HG03378 (cell line): ENCODE data around the gene TSEN2.
"Not testable (repeated sequence)": the region's sequence is repeated elsewhere in the genome, so short reads cannot be mapped to it uniquely, and the experiment has no call there.

Experiments
- ATAC-seq: cut with Tn5 transposase; IDR thresholded peaks from one replicate; pipeline ENCODE4 v1.9.1; 2021; ENCODE audit warnings: mild to moderate bottlenecking, moderate library complexity; ENCODE audit not compliant: unreplicated experiment

Gene TSEN2

DNA sequence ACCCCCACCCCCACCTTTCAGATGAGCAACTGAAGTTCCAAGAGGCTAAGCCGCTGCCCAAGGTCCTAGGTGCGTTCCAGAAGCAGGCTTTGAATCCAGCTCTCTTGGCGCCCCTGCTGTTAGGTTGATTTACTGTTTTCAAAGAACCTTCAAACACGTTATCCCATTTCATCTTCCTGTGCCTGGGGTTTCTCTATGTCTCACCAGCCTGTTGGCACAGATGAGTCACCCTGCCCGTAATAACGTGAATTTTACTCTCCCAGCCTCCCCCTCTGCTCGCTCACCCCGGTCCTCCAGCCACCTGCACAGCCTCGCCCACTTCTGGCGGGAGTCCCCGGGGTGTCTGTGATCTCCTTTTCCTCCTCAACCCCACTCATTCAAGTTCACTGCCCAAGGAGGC is 13.0 kb upstream of the TSEN2 start:
- ATAC-seq: no peak

DNA sequence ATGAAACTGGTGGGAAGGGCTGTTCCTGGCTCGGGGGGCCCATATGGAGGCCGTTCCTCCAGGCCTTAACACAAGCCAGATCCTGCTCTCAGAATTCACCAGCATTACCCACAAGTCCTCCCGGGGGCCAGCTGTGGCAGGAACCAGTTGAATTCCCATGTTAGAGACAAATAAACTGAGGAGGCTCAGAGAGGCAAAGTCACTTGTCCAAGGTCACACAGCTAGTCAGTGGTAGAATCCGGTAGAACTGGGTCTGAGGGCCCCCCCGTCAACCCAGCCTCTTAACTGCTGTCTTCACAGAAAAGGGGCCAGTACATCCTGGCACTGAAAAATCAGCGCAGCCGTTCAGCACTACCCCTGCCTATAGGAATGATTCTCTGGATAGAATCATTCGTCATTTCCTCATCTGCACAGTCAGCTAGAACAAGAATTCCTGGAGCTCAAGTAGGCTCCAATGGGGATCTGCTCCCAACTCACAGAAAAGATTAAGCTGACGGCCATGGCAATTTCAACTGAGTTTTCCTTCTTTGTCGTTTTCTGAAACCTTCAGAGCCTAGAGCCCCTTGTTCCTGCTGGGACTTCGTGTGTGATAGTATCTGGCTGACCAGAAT is 12.2 kb upstream of the TSEN2 start:
- no peak for ATAC-seq

DNA sequence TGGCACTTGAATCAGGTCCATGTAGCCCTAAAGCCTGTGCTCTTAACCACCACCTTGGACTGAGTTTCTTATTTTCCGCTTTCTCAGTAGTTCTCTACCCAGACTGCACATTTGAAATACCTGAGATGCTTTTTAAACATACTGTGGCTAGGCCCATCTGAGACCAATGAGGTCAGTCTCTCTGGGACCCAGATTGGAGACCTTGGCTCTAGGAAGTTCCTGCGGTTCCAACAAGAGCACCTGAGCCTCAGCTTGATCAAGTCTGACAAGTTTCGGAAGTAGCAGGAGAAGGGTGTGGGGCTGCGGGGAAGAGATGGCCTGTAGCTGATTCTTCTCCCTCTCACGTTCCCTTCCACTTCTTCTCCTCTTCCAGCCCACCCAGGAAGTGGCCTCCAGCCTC is 11.5 kb upstream of the TSEN2 start:
- ATAC-seq: no peak

DNA sequence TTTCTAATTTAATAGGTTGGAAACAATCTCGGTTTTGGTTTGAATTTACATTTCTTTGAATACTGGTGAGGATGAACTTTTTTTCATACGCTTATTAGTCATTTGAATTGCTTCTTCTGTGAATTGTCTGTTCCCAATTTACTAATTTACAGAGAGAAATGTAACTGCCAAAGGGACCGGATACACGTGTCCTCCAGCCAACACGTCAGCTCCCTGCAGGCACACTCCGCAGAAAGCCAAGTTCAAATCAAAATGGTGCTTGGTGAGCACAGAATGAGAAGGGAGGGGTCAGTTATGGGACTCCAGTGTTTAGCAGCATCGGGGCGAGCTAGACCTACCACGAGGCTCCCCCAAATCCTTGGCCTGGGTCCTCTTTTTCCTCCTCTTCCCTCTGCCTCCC is 10.8 kb upstream of the TSEN2 start:
- ATAC-seq: no peak

DNA sequence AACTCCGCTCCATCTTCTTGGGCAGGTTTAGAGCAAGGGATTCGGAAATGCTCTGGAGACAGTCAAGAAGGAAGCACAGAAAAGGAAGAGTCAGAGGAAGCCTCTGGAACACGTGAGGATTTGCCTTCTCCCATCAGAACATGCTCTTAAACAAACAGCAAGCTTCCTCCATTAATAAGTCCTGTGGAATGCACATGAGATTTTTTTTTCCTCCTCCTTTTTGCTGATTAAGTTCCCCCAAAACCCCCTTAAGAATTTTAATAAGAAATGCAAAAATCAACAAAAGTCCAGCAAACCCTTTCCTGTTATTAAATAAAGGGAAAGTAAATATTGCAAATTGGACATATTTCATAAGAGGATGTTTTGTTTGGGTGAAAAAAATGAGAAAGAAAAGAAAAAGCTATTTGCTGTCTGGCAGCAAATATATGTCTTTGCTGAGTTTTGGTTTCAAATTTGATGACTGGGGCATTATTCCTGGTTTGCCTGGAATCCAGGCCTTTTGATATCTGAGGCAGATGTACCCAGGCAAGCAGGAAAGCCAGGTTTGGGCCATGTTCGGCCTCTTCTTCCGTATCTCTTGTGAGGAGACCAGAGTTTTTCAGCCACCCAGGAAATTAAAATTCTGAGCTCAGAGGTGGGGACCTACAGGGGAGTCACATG is 7.9 kb upstream of the TSEN2 start:
- no peak for ATAC-seq

DNA sequence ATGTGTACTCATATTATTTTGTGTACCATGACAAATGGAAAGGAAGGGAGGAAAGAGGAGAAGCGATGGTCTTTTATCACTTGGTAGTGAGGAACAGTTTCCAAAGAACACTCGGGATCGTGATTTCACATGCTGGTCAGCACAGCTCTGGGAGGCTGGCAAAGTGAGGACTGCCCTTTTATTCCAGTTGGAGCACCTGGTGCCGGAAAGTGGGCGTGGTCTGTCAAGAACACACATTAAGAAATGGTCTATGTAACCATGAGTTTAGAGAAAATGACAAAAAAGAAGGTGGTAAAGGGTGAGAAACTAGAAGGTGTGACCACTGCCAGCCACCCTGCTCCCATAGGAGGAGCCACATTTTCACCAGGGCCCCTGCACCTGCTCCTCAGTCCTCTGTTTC is 7.0 kb upstream of the TSEN2 start:
- ATAC-seq: no peak

DNA sequence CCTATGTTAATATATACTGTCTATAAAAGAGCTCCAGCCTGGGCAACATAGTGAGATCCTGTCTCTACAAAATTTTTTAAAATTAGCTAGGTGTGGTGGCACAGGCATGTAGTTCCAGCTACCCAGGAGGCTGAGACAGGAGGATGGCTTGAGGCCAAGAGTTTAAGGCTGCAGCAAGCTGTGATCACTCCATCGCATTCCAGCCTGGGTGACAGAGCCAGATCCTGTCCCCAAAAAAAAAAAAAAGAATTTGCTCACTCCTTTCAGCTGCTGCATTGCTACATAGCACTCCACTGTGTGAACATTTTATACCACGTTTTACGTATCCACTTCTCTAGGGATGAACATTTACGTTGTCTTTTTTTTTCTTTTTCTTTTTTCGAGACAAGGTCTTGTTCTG is 6.0 kb upstream of the TSEN2 start:
- ATAC-seq: no peak

DNA sequence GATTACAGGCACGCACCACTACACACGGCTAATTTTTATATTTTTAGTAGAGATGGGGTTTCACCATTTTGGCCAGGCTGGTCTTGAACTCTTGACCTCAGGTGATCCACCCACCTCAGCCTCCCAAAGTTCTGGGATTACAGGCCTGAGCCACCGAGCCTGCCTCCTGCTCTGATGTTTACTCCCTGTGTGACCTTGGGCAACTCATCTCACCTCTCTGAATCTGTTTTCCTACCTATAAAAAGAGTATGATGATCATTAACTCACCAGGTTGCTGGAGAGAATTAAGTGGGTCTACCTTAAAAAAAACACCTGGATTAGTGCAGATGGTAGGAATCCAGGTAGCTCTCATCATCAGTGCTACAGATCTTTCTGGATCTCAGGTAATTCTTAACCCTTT is 5.1 kb upstream of the TSEN2 start:
- not testable (repeated sequence) for ATAC-seq

DNA sequence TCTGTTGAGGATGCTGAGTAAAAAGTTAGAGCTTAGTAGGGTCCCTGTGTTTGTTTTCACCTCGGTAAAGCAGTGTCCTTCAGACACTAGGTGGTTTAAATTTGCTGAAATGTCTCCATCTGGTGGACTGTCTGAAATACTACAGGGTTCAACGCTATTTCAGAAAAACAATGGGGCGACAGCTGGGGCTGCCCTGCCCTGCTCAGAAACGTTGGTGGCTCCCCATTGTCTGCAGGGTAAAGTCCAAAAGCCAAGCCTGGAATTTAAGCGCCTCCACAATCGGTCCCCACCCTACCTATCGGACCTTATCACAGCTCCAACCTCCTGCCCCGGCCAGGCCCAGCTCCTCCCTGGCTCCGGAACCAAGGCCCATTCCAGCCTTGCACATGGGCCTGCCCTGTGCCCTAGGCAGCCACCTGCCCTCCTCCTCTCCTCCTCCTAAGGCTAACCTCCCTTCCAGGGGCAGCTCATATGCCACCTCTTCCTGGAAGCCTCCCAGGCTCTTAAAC is 4.3 kb upstream of the TSEN2 start:
- ATAC-seq: no peak

DNA sequence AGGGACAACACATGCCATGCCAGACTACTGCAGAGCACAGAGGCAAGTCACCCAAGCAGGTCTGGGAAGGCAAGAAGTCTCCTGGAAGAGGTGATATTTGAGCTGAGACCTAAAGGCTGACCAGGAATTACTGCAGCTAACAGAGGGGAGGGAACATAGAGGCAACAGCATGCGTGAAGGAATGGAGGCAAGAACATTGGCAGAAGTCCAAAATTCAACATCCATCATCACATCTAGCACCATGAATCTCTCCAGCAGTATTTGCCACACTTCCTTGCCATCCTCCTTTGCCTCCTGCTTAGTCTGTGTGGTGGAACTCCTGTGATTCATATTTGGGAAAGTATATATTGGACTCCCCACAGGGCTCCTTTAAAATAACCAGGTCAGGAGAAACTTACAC is 870 bp upstream of the TSEN2 start:
- no peak for ATAC-seq

DNA sequence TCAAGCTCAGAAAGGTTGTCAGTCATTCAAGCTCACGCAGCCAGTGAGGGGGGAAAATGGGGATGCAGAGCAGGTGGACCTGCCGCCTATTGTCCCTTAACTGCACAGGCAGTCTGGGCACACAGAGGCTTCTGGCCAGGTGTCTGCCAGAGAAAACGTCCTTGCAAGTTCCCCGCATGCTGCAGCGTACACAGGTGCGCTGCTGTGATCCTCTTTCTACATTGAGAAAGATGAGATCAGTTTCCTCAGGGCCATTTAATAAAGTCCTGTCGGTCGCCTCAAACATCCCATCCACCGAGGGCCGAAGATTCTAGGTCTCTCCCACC is 445 bp upstream of the TSEN2 start:
- ATAC-seq: no peak

DNA sequence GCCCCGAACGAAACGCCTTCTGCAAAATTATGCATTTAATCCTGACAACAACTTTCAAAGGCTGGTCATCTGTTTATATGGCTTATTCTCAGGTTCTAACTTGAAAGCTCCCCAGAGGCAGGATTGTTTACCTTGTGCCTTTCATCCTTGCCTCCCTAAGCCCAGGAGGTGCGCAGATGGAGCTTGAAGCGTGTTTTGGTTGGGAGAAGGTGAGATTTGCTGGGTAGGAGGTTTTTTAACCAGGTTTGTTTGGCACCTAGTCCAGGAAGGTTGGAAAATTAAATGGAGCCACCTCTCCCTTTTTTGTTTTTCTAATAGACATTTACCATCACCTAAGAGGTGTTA is 675 bp downstream of the TSEN2 start:
- ATAC-seq: no peak

DNA sequence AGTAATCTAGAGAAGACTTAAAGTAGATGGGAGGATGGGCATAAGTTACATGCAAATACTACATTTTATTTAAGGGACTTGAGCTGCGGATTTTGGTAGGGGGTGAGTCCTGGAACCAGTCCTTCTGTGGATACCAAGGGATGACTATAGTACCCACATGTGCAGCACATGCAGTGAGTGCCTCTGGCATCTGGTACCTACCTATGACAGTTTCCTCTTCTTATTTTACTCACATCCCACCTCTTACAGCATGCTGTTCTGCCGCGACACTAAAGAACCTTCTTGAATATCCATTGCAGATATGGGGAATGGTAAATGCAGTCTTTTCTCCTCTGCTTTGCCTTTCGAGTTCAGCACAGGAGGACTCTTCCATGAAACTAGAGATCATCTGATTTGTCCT is 1.7 kb downstream of the TSEN2 start:
- no peak for ATAC-seq

DNA sequence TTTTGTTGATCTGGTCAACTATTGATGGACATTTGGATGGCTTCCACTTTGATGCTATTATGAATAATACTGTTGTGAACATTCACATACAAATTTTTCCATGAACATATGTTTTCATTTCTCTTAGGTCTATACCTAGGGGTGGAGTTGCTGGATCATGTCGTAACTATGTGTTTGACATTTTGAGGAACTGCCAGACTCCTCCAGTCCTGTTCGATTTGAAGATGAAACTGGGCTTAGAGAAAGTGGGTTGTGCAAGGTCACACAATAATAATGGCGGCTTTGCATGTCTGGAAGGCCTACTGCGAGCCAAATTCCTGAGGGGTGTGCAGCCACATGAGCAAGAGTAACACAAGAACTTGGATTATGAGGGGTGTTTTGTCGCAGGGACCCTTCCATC is 2.6 kb downstream of the TSEN2 start:
- ATAC-seq: no peak

DNA sequence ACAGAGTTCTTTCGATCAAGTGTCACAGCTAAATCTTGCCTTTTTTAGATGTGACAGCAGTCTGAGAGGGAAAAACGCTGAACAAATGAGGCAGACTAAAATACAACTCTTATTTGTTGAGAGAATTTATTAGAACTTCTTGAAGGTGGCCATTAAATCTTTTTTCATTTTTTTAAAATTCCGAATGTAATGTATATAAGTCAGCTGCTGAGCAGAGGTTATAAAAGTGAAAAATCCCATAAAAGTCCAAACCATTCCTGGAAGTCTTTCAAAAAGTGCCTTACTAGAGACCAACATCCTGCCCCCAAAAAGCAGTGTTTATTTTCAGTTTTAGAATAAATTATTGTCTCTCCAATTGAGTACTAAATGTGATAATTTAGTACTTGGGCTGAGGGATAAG is 3.1 kb downstream of the TSEN2 start:
- no peak for ATAC-seq

DNA sequence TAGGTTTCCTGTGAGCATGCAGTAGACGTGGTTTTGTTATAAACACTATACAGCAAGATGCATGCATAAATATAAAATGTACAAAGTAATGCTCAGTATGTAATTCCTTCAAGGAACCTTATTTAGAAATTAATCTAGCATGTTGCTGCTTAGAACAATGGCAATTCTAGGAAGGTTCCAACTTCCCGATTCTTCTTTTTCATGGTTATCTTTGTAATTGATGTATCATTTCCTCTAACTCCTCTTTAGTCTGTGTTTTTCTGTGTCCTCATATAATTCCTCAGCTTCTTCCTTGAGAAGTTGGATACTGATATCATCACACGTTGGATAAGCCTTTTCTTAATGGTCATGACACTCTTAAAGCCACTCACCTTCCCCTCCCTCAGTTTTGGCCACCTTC is 3.5 kb downstream of the TSEN2 start:
- ATAC-seq: no peak

DNA sequence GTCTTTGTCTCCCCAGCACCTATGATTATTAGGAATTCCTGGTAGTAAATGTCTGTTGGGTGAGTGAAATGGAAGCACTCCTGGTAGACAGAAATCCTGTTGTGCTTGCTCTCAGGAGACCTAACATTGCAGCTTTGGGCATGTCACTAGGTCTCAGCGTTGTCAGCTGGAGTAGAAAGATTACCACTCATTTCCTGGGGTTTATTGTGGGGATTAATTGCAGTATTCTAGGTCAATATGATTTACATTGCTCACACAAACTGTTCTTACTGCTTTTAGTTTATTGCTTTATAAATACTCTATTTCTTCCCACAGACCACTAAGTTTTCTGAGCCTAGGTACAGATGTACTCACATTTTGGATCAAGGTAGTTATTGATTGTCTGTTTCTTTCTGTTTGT is 5.1 kb downstream of the TSEN2 start:
- ATAC-seq: no peak

DNA sequence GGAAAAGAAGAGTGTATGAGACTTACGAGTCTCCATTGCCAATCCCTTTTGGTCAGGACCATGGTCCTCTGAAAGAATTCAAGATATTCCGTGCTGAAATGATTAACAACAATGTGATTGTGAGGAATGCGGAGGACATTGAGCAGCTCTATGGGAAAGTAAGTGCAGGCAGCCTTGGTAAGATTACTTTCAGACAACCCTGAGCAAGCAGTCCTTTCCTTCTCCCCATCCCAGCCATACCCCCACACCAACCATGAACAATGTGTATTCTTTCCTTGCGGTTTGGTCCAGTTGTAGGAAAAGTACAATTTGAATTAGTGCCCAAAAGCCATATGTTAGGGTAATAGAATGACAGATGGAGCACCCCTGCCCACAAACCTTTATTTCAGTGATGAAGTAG is 5.6 kb downstream of the TSEN2 start:
- no peak for ATAC-seq

DNA sequence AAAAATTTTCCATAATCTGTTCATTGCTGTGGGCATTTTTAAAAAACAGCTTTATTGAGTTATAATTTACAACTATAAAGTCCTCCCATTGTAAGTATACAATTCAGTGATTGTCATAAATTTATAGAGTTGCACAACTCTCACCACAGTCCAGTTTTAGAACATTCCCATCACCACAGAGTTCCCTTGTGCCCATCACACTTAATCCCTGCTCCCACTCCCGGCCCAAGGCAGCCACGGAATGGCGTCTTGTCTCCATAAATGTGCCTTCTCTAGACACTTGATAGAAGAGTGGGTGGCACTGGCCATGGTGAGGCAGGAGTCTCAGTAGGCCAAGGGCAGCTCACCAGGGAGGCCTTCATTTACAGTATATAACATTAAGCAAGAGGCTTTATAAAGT is 6.3 kb downstream of the TSEN2 start:
- no peak for ATAC-seq

DNA sequence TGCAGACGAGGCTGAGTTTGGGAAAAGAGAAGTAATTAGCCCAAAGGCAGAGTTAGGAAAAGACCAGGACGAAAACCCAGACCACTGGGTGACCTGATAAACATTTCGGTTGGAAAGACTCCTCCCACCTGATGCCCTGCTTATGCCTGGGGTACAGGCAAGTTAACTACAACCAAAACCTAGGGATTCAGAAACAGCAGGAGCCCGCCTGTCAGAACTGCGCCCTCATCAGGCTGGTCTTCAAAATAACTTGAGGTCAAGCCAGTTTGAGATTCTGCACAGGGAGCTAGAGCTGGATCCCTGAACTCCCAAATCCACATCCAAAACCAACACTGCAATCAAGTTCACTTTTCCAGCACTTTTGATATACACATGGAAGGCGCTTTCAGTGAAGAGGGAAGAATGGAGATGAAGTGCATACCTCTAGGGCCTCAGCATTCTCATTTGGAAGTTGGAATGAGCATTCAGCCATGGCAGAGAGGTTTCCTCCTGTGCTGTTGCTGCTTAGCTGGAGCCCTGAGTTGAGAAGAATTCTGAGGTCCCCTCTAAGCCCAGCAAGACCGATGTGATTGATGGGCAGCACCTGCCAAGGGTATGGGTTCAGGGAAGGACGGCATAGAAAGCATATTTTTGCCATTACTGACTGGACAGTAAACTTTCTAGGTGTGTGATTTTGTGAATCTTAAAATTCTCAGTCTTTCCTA is 11.6 kb downstream of the TSEN2 start:
- no peak for ATAC-seq

DNA sequence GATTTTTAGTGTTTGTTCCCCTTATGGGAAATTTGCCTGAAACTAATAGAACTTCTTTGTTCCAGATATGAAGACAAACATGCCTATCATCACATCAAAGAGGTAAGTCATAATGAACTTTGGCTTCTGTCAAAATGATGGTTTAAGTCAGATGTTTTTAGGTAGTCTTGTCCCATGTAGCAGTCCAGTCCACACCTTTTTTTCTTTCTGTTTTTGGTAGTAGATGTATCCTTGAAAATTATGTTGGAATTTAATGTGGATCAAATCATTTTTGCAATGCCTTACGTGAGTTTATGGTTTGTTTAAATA is 12.1 kb downstream of the TSEN2 start:
- no peak for ATAC-seq

DNA sequence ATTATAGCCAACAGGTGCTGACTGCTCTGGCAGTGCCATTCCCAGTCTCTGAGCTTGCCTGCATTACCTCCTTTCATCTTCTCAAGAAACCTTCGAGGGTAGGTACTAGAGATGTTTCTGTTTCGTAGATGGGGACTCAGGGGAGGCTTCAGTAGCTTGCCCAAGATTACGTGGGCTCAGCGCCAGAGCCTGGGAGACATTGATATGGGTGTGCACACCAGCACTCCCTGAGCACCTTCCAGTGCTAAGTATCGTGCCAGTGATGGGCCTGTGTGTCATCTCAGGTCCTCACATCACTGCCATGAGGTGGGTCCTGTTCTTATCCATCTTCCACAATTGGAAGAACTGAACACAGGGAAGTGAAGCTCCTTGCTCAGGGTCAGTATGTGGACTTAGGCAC is 15.2 kb downstream of the TSEN2 start:
- no peak for ATAC-seq
